Ishikawa (cell line): ENCODE measurements around the gene CALML4.
A peak's percentile ranks its signal among the peaks of the same experiment; 100 is the strongest.

ENCODE experiments used
- CEBPB ChIP-seq: IDR thresholded peaks from 2 replicates; pipeline ENCODE4 v1.6.1; 2012
- CREB1 ChIP-seq: IDR thresholded peaks from 2 replicates; pipeline ENCODE4 v1.6.1; 2012; ENCODE audit warnings: low read depth
- EGR1 ChIP-seq: IDR thresholded peaks from 2 replicates; pipeline ENCODE4 v1.6.1; 2012
- EP300 ChIP-seq: IDR thresholded peaks from 2 replicates; pipeline ENCODE4 v1.6.1; 2012; ENCODE audit warnings: borderline replicate concordance
- FOXM1 ChIP-seq: IDR thresholded peaks from 2 replicates; pipeline ENCODE4 v1.6.1; 2012; ENCODE audit warnings: low read depth, borderline replicate concordance
- MAX ChIP-seq: IDR thresholded peaks from 2 replicates; pipeline ENCODE4 v1.6.1; 2012
- NFIC ChIP-seq: IDR thresholded peaks from 2 replicates; pipeline ENCODE4 v1.6.1; 2012
- RAD21 ChIP-seq: IDR thresholded peaks from 2 replicates; pipeline ENCODE4 v1.6.1; 2012; ENCODE audit warnings: low read depth
- REST ChIP-seq: IDR thresholded peaks from 2 replicates; pipeline ENCODE4 v1.6.1; 2012; ENCODE audit warnings: low read depth, mild to moderate bottlenecking
- TAF1 ChIP-seq: IDR thresholded peaks from 2 replicates; pipeline ENCODE4 v1.6.1; 2012; ENCODE audit warnings: low read depth, mild to moderate bottlenecking
- TCF12 ChIP-seq: IDR thresholded peaks from 2 replicates; pipeline ENCODE4 v1.6.1; 2012; ENCODE audit warnings: low read depth
- TEAD4 ChIP-seq: IDR thresholded peaks from 2 replicates; pipeline ENCODE4 v1.6.1; 2012
- USF1 ChIP-seq: IDR thresholded peaks from 2 replicates; pipeline ENCODE4 v1.6.1; 2012
- YY1 ChIP-seq: IDR thresholded peaks from 2 replicates; pipeline ENCODE4 v1.6.1; 2012; ENCODE audit warnings: low read depth
- ZBTB7A ChIP-seq: IDR thresholded peaks from 2 replicates; pipeline ENCODE4 v1.6.1; 2012; ENCODE audit warnings: low read depth

CALML4 gene

GRCh38 chr15:68220967-68221366, 15.8 kb upstream of the CALML4 start:
- no peak for TF ChIP-seq TAF1
- TF ChIP-seq RAD21 = no peak
- TF ChIP-seq MAX = no peak
- no peak for TF ChIP-seq USF1
- TF ChIP-seq CREB1 = no peak
- no peak for TF ChIP-seq CEBPB
- TF ChIP-seq REST = no peak
- TF ChIP-seq ZBTB7A = no peak
- no peak for TF ChIP-seq TEAD4
- TF ChIP-seq NFIC = no peak
- TF ChIP-seq YY1 = no peak
- TF ChIP-seq EP300 = no peak
- TF ChIP-seq EGR1 = no peak
- no peak for TF ChIP-seq TCF12
- TF ChIP-seq FOXM1 = no peak

GRCh38 chr15:68220489-68220888, 15.4 kb upstream of the CALML4 start:
- no peak for TF ChIP-seq TEAD4
- TF ChIP-seq EP300 = no peak
- TF ChIP-seq USF1 = no peak
- no peak for TF ChIP-seq TCF12
- no peak for TF ChIP-seq NFIC
- no peak for TF ChIP-seq ZBTB7A

- TF ChIP-seq USF1 = peak; percentile 86
- TF ChIP-seq EGR1 = no peak
Observed at GRCh38 chr15:68218847-68219798, 14.0 kb upstream of the CALML4 start.

- TF ChIP-seq FOXM1 = no peak
- TF ChIP-seq EP300 = no peak
- no peak for TF ChIP-seq CREB1
Observed at GRCh38 chr15:68218331-68218730, 13.2 kb upstream of the CALML4 start.

GRCh38 chr15:68217341-68217740, 12.2 kb upstream of the CALML4 start:
- TF ChIP-seq USF1 = no peak
- no peak for TF ChIP-seq YY1
- no peak for TF ChIP-seq RAD21
- no peak for TF ChIP-seq NFIC
- TF ChIP-seq MAX = no peak

GRCh38 chr15:68214838-68215254, 9.7 kb upstream of the CALML4 start:
- TF ChIP-seq YY1 (no peak), EP300 (no peak), EGR1 (no peak), REST (no peak), NFIC (no peak), TCF12 (no peak), TAF1 (no peak)
